Fibroblast of lung (primary cell): Measurements from ENCODE around the gene ALG3. TPM values are rescaled to one million over a fixed set of nuclear protein-coding genes. Genes with fewer than 3 reads are reported as not detected.

Source experiments
- DNase-seq, 2 donors: peaks; one replicate each; pipeline versions ENCODE4 v3.0.0 to v3.0.0-alpha.2; 2010; ENCODE audit warnings: low read depth in 2 of 2
- H2AFZ ChIP-seq: 2 replicates; pipeline ENCODE4 v1.5.1; 2012; ENCODE audit warnings: low read length, control low read depth, inconsistent platforms
- H3K27ac ChIP-seq: 2 replicates; pipeline ENCODE4 v1.5.1; 2011; ENCODE audit warnings: low read length, control low read depth; ENCODE audit not compliant: insufficient read depth
- H3K27me3 ChIP-seq: 2 replicates; pipeline ENCODE4 v1.5.1; 2011; ENCODE audit warnings: mild to moderate bottlenecking, low read length; ENCODE audit not compliant: control insufficient read depth, insufficient read depth
- H3K36me3 ChIP-seq: 2 replicates; pipeline ENCODE4 v1.5.1; 2011; ENCODE audit warnings: low read length; ENCODE audit not compliant: control insufficient read depth, insufficient read depth
- H3K4me1 ChIP-seq: 2 replicates; pipeline ENCODE4 v1.5.1; 2011; ENCODE audit warnings: low read length; ENCODE audit not compliant: control insufficient read depth, insufficient read depth; ENCODE audit errors: extremely low read depth
- H3K4me2 ChIP-seq: 2 replicates; pipeline ENCODE4 v1.5.1; 2011; ENCODE audit warnings: low read length, control low read depth; ENCODE audit not compliant: insufficient read depth; ENCODE audit errors: extremely low read depth
- H3K4me3 ChIP-seq, 4 experiments: fragments of 200-600 bp in 1 of 4; sonication (generic) in 1 of 4; replicated peaks in 1 of 4; 2 replicates each; pipeline ENCODE4 v1.5.1; 2011 to 2016; ENCODE audit warnings: low read length in 4 of 4, low read depth in 3 of 4, mild to moderate bottlenecking in 3 of 4, control low read depth in 2 of 4, inconsistent platforms in 1 of 4, mixed read lengths in 1 of 4; ENCODE audit not compliant: insufficient read depth in 1 of 4; ENCODE audit errors: control extremely low read depth in 1 of 4
- H3K79me2 ChIP-seq: 2 replicates; pipeline ENCODE4 v1.5.1; 2012; ENCODE audit warnings: mild to moderate bottlenecking, low read length, inconsistent platforms; ENCODE audit not compliant: control insufficient read depth, insufficient read depth
- H3K9ac ChIP-seq: 2 replicates; pipeline ENCODE4 v1.5.1; 2011; ENCODE audit warnings: mild to moderate bottlenecking, low read length, control low read depth; ENCODE audit not compliant: insufficient read depth
- H3K9me3 ChIP-seq: 2 replicates; pipeline ENCODE4 v1.5.1; 2012; ENCODE audit warnings: low read depth, low read length; ENCODE audit not compliant: control insufficient read depth, insufficient read depth
- H4K20me1 ChIP-seq: 2 replicates; pipeline ENCODE4 v1.5.1; 2011; ENCODE audit warnings: low read length; ENCODE audit not compliant: control insufficient read depth, insufficient read depth; ENCODE audit errors: extremely low read depth
- EZH2 ChIP-seq: IDR thresholded peaks from 2 replicates; pipeline ENCODE4 v1.5.1; 2012; ENCODE audit warnings: low read length, control low read depth, mild to moderate bottlenecking; ENCODE audit errors: missing control alignments
- polyA plus RNA-seq, 2 donors: library from polyadenylated mRNA; depleted of rRNA in 1 of 2; stranded (reverse) in 1 of 2; unstranded in 1 of 2; fragments of >200 nt; gene quantifications; 2 replicates each; pipeline ENCODE4 v1.2.1, GENCODE V29; 2011 to 2012; ENCODE audit warnings: missing spikeins in 1 of 2
- total RNA-seq: library from RNA; depleted of rRNA; stranded (reverse); fragments of >200 nt; gene quantifications from 2 replicates; pipeline ENCODE4 v1.2.1, GENCODE V29; 2014
- TF ChIP-seq, protein P1 (sequence below), 2 donors: IDR thresholded peaks in 1 of 2; conservative IDR thresholded peaks in 1 of 2; 1 replicate in 1 of 2; 2 replicates in 1 of 2; pipeline ENCODE4 v1.5.1; 2011 to 2012; ENCODE audit warnings: low read length in 2 of 2, control low read depth in 1 of 2, inconsistent platforms in 1 of 2, low read depth in 1 of 2, mild to moderate bottlenecking in 1 of 2

ALG3 gene
- total and polyA plus RNA-seq, 2 donors (not counting 1 experiment from before 2014, with no cell fraction given): 21.6 to 27.2 TPM

DNA sequence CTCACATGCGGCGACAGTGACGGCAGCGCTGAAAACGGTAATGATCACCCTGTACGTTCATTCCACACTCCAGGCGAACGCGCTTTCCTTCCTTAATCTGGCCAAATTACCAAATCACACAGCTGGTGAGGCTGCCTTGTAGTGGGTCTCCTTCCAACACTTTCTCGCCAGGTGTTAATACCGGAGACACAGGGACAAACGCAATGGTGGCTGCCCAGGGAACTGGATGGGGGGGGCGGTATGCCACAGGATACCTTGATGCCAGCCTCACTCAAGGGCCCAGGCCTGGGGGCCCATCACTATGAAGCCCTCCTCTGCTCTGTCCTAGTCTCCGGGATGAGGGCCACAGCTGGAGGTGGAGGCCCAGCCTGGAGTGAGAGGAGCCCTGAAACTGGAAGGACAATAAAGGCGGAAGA lies 14.0 kb upstream of the ALG3 start:
- Histone ChIP-seq H3K27me3 (peaks cover 32% of the 10 kb centered on the region), H3K4me2 (peak overlapping the region; percentile 9), H3K36me3 (no peaks in the 10 kb centered on the region), H3K9me3 (no peaks in the 10 kb centered on the region), H3K79me2 (no peaks in the 10 kb centered on the region), H4K20me1 (no peaks in the 10 kb centered on the region), H3K4me3 (no peak overlapping the region), H3K9ac (no peak overlapping the region), H2AFZ (no peak overlapping the region), H3K27ac (no peak overlapping the region), H3K4me1 (peaks cover 5% of the 10 kb centered on the region)
- TF ChIP-seq, protein P1, sequence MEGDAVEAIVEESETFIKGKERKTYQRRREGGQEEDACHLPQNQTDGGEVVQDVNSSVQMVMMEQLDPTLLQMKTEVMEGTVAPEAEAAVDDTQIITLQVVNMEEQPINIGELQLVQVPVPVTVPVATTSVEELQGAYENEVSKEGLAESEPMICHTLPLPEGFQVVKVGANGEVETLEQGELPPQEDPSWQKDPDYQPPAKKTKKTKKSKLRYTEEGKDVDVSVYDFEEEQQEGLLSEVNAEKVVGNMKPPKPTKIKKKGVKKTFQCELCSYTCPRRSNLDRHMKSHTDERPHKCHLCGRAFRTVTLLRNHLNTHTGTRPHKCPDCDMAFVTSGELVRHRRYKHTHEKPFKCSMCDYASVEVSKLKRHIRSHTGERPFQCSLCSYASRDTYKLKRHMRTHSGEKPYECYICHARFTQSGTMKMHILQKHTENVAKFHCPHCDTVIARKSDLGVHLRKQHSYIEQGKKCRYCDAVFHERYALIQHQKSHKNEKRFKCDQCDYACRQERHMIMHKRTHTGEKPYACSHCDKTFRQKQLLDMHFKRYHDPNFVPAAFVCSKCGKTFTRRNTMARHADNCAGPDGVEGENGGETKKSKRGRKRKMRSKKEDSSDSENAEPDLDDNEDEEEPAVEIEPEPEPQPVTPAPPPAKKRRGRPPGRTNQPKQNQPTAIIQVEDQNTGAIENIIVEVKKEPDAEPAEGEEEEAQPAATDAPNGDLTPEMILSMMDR (conservative IDR thresholded peaks at IDR 0.05 in 1 of 2, IDR thresholded peaks at IDR 0.05 in 1 of 2; ENCODE audit: low read depth in 1 of 2, low read length in 2 of 2): no peak
- TF ChIP-seq EZH2: no peak
- DNase-seq: no peak

DNA sequence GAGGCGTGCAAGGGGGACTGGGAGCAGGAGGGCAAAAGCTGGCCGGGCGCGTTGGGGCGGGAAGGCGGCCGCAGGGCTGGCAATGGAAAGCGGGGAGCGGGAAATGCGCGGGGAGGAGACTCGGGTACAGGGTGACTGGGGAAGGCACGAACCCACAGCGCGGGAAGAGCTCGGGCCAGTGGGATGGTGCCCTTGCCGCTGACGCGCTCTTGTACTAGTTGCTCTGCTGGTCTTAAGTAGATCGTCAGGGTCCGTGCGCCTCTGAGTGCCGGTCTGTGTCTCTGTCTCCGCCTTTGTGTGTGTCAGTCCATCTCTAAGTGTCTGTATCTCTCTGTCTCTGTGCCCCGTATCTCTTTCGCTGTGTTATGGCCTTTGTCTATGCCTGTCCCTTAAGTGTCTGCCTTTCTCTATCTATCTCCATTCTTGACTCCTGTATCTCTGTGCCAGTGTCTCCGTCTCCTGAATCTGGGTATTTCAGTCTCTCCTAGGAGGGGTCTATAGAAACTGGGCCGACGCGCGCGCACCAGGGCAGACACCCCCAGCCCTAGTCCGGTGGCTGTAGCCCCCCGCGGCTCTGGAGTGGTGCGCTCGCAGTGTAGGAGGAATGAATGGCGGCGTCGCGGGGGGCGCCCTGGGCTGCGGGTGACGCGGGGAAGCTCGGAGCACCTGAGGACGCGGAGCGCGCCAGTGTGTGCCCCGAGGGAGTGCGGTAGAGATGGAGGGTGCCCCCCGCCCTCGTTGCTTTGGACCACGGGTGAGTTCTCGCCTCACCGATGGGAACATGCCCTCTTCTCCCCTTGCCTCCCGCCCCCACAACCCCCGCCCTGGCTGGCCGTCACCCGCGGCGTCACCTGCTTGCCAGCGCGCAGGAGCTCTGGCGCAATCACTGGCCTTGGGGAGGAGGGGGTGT lies 13.3 kb upstream of the ALG3 start:
- H3K4me3 ChIP-seq: peak overlapping the region; percentile 31 to 51 (median 45)

DNA sequence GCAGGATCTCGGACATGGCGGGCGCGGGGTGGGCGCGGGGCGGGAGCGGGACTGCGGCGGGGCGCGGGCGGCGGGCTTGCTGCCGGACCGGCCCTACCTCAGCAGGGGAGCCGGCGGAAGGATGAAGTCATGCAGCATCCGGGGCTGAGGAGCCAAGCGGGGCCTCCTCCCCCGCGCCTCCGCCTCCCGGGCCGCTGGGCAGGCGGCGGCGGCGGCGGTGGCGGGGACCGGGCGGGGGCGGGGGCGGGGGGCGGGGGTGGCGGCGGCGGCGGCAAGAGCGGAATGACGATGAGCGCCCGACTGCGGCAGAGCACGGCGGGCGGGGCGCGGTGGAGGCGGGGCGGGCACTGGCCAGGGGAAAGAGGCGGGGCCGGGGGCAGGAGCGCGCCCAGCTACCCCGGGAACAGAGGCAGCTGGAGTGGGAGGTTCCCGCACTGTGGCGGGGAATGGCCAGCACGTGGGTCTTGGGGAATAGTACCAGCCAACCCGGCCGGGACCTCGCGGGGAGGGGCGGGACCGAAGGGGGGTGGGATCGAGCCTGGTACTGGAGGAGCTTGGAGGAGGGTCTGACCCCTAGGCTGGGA lies 12.6 kb upstream of the ALG3 start, which contains the start of gene CAMK2N2:
CAMK2N2 (minus strand) TSS at position 284 of the 584 bp plus-strand sequence; CDS start at position 16, 268 bp downstream.
- no peak for TF ChIP-seq EZH2
- TF ChIP-seq, protein P1 (conservative IDR thresholded peaks at IDR 0.05 in 1 of 2, IDR thresholded peaks at IDR 0.05 in 1 of 2; ENCODE audit: low read depth in 1 of 2, low read length in 2 of 2): no peak
- peak within 1 kb of the TSS; percentile 30 for H3K9ac ChIP-seq
- H3K27ac ChIP-seq: no peak within 1 kb of the TSS
- H3K4me3 ChIP-seq: peak within 1 kb of the TSS; percentile 31 to 51 (median 45)
- H4K20me1 ChIP-seq: no peaks in the 10 kb centered on the region
- H2AFZ ChIP-seq: no peak within 1 kb of the TSS
- H3K79me2 ChIP-seq: no peaks in the 10 kb centered on the region
- no peaks in the 10 kb centered on the region for H3K9me3 ChIP-seq
- H3K4me1 ChIP-seq: peaks cover 5% of the 10 kb centered on the region
- DNase-seq: peak; percentile 38 to 60
- H3K4me2 ChIP-seq: peak within 1 kb of the TSS; percentile 81
- peaks cover 32% of the 10 kb centered on the region for H3K27me3 ChIP-seq
- no peaks in the 10 kb centered on the region for H3K36me3 ChIP-seq

More for the DNA sequence above, 13.3 kb upstream of the ALG3 start:
- peak; percentile 95 for TF ChIP-seq EZH2
- TF ChIP-seq, protein P1 (conservative IDR thresholded peaks at IDR 0.05 in 1 of 2, IDR thresholded peaks at IDR 0.05 in 1 of 2; ENCODE audit: low read depth in 1 of 2, low read length in 2 of 2): no peak
- no peaks in the 10 kb centered on the region for H3K9me3 ChIP-seq
- no peaks in the 10 kb centered on the region for H3K79me2 ChIP-seq
- no peaks in the 10 kb centered on the region for H4K20me1 ChIP-seq
- H2AFZ ChIP-seq: no peak overlapping the region
- H3K9ac ChIP-seq: peak overlapping the region; percentile 30
- H3K4me2 ChIP-seq: peak overlapping the region; percentile 81
- peaks cover 5% of the 10 kb centered on the region for H3K4me1 ChIP-seq
- DNase-seq: peak; percentile 22 to 32
- H3K36me3 ChIP-seq: no peaks in the 10 kb centered on the region
- H3K27ac ChIP-seq: no peak overlapping the region
- H3K27me3 ChIP-seq: peaks cover 32% of the 10 kb centered on the region
